HG03066 (cell line): ENCODE measurements around the gene DIPK1A.

Experiments
- ATAC-seq: cut with Tn5 transposase; IDR thresholded peaks from one replicate; pipeline ENCODE4 v1.9.1; 2021; ENCODE audit warnings: low read depth; ENCODE audit not compliant: unreplicated experiment

The DIPK1A gene

GRCh38 chr1:92956254-92957029 lies 4.8 kb downstream of the DIPK1A start:
- ATAC-seq = no peak

- peak; percentile 63 for ATAC-seq
Observed at GRCh38 chr1:92953491-92953890, 7.8 kb downstream of the DIPK1A start.

- ATAC-seq = no peak
Observed at GRCh38 chr1:92952714-92953113, 8.5 kb downstream of the DIPK1A start.

- ATAC-seq = peak; percentile 67
Observed at GRCh38 chr1:92951141-92951582, 10.1 kb downstream of the DIPK1A start.

- ATAC-seq = peak; percentile 30
Observed at GRCh38 chr1:92949937-92950817, 11.1 kb downstream of the DIPK1A start.

GRCh38 chr1:92948071-92948470 lies 13.2 kb downstream of the DIPK1A start:
- ATAC-seq = no peak

GRCh38 chr1:92945748-92946270 lies 15.5 kb downstream of the DIPK1A start:
- ATAC-seq = no peak

GRCh38 chr1:92944901-92945747 lies 16.1 kb downstream of the DIPK1A start:
- no peak for ATAC-seq

- no peak for ATAC-seq
Observed at GRCh38 chr1:92943502-92943847, 17.8 kb downstream of the DIPK1A start.

- ATAC-seq = no peak
Observed at GRCh38 chr1:92940541-92940940, 20.7 kb downstream of the DIPK1A start.

GRCh38 chr1:92937731-92938130 lies 23.5 kb downstream of the DIPK1A start:
- ATAC-seq = no peak

- ATAC-seq = no peak
Observed at GRCh38 chr1:92936865-92937264, 24.4 kb downstream of the DIPK1A start.

- no peak for ATAC-seq
Observed at GRCh38 chr1:92934395-92935378, 26.6 kb downstream of the DIPK1A start.

GRCh38 chr1:92933459-92933858 lies 27.8 kb downstream of the DIPK1A start:
- ATAC-seq = no peak

- no peak for ATAC-seq
Observed at GRCh38 chr1:92931691-92932090, 29.6 kb downstream of the DIPK1A start.

- peak; percentile 53 for ATAC-seq
Observed at GRCh38 chr1:92929461-92929860, 31.8 kb downstream of the DIPK1A start.

- no peak for ATAC-seq
Observed at GRCh38 chr1:92927870-92928269, 33.4 kb downstream of the DIPK1A start.

- ATAC-seq = no peak
Observed at GRCh38 chr1:92926873-92927272, 34.4 kb downstream of the DIPK1A start.

GRCh38 chr1:92924501-92924900 lies 36.8 kb downstream of the DIPK1A start:
- no peak for ATAC-seq
